Right forelimb (tissue), 1 donor: ENCODE measurements around the gene MTCL1.

Source experiments
- DNase-seq: peaks from one replicate; pipeline ENCODE4 v3.0.0-alpha.2; 2018

Gene MTCL1

GRCh38 chr18:8842506-8842905, 137.2 kb downstream of the MTCL1 start:
- DNase-seq, result no peak

- DNase-seq, result no peak
These were observed 137.6 kb downstream of the MTCL1 start for GRCh38 chr18:8843005-8843404.

GRCh38 chr18:8844721-8845148, 139.4 kb downstream of the MTCL1 start:
- no peak for DNase-seq

GRCh38 chr18:8845506-8845905, 140.2 kb downstream of the MTCL1 start:
- DNase-seq, result no peak

- no peak for DNase-seq
These were observed 141.9 kb downstream of the MTCL1 start for GRCh38 chr18:8847066-8847755.

- DNase-seq, result no peak
These were observed 142.5 kb downstream of the MTCL1 start for GRCh38 chr18:8847900-8848299.

- no peak for DNase-seq
These were observed 143.2 kb downstream of the MTCL1 start for GRCh38 chr18:8848541-8848940.

- no peak for DNase-seq
These were observed 144.3 kb downstream of the MTCL1 start for GRCh38 chr18:8849696-8850095.

GRCh38 chr18:8851659-8852058, 146.3 kb downstream of the MTCL1 start:
- DNase-seq, result no peak

- DNase-seq, result no peak
These were observed 149.2 kb downstream of the MTCL1 start for GRCh38 chr18:8854550-8854949.

- no peak for DNase-seq
These were observed 149.6 kb downstream of the MTCL1 start for GRCh38 chr18:8854962-8855361.

GRCh38 chr18:8856212-8856611, 150.9 kb downstream of the MTCL1 start:
- no peak for DNase-seq

- DNase-seq, result no peak
These were observed 151.5 kb downstream of the MTCL1 start for GRCh38 chr18:8856769-8857393.

- DNase-seq, result no peak
These were observed 152.4 kb downstream of the MTCL1 start for GRCh38 chr18:8857806-8858205.

GRCh38 chr18:8858888-8859511, 153.6 kb downstream of the MTCL1 start:
- DNase-seq, result no peak

GRCh38 chr18:8860845-8861642, 155.7 kb downstream of the MTCL1 start:
- no peak for DNase-seq

GRCh38 chr18:8863427-8863826, 158.1 kb downstream of the MTCL1 start:
- no peak for DNase-seq

- DNase-seq, result no peak
These were observed 160.6 kb downstream of the MTCL1 start for GRCh38 chr18:8865934-8866333.

- no peak for DNase-seq
These were observed 161.3 kb downstream of the MTCL1 start for GRCh38 chr18:8866679-8867078.

- no peak for DNase-seq
These were observed 162.9 kb downstream of the MTCL1 start for GRCh38 chr18:8868276-8868675.

GRCh38 chr18:8868779-8869415, 163.5 kb downstream of the MTCL1 start:
- no peak for DNase-seq

GRCh38 chr18:8869696-8870095, 164.3 kb downstream of the MTCL1 start:
- DNase-seq, result no peak

- DNase-seq, result no peak
These were observed 165.2 kb downstream of the MTCL1 start for GRCh38 chr18:8870528-8870927.
